Activated CD4-positive, alpha-beta T cell treated with anti-CD3 and anti-CD28 coated beads, Interleukin-10, Interleukin-2, amounts not matched to agents 100 ng/mL and 50 ng/mL, durations not matched to agents 16 hours and 8 hours (primary cell): ENCODE results near the gene THSD7B.

Source experiments
- DNase-seq: peaks from one replicate; pipeline ENCODE4 v3.0.0-alpha.2; 2020

Gene THSD7B

GRCh38 chr2:136809998-136810397 lies 44.7 kb downstream of the THSD7B start:
- no peak for DNase-seq

GRCh38 chr2:136818839-136819238 lies 53.5 kb downstream of the THSD7B start:
- DNase-seq = no peak

- no peak for DNase-seq
Observed at GRCh38 chr2:136823291-136823690, 57.9 kb downstream of the THSD7B start.

- DNase-seq = no peak
Observed at GRCh38 chr2:136828162-136828561, 62.8 kb downstream of the THSD7B start.

- no peak for DNase-seq
Observed at GRCh38 chr2:136828774-136829173, 63.4 kb downstream of the THSD7B start.

GRCh38 chr2:136844546-136844945 lies 79.2 kb downstream of the THSD7B start:
- DNase-seq = no peak

- DNase-seq = no peak
Observed at GRCh38 chr2:136858656-136859055, 93.3 kb downstream of the THSD7B start.

GRCh38 chr2:136860443-136860958 lies 95.2 kb downstream of the THSD7B start:
- DNase-seq = no peak

GRCh38 chr2:136863468-136863867 lies 98.1 kb downstream of the THSD7B start:
- no peak for DNase-seq

- DNase-seq = no peak
Observed at GRCh38 chr2:136863874-136864273, 98.5 kb downstream of the THSD7B start.

GRCh38 chr2:136871424-136871823 lies 106.1 kb downstream of the THSD7B start:
- no peak for DNase-seq

GRCh38 chr2:136874258-136874657 lies 108.9 kb downstream of the THSD7B start:
- DNase-seq = peak; percentile 5

- DNase-seq = no peak
Observed at GRCh38 chr2:136891100-136891499, 125.8 kb downstream of the THSD7B start.

- no peak for DNase-seq
Observed at GRCh38 chr2:136894007-136894634, 128.8 kb downstream of the THSD7B start.

- DNase-seq = no peak
Observed at GRCh38 chr2:136901732-136902131, 136.4 kb downstream of the THSD7B start.

- DNase-seq = no peak
Observed at GRCh38 chr2:136905779-136906178, 140.4 kb downstream of the THSD7B start.

- no peak for DNase-seq
Observed at GRCh38 chr2:136909777-136910176, 144.4 kb downstream of the THSD7B start.

GRCh38 chr2:136916131-136916530 lies 150.8 kb downstream of the THSD7B start:
- no peak for DNase-seq

- no peak for DNase-seq
Observed at GRCh38 chr2:136917411-136917881, 152.1 kb downstream of the THSD7B start.

GRCh38 chr2:136919682-136920081 lies 154.3 kb downstream of the THSD7B start:
- no peak for DNase-seq

GRCh38 chr2:136920652-136921333 lies 155.4 kb downstream of the THSD7B start:
- no peak for DNase-seq

- DNase-seq = no peak
Observed at GRCh38 chr2:136927156-136927555, 161.8 kb downstream of the THSD7B start.

GRCh38 chr2:136929531-136929930 lies 164.2 kb downstream of the THSD7B start:
- no peak for DNase-seq

- DNase-seq = peak; percentile 2
Observed at GRCh38 chr2:136932700-136933099, 167.4 kb downstream of the THSD7B start.
